ENCODE results near the gene KIAA0825. TPM values are rescaled to one million over a fixed set of nuclear protein-coding genes. Genes with fewer than 3 reads are reported as not detected.

The KIAA0825 gene
- total RNA-seq, 1 experiment from 2014 or later: 1.3 TPM

DNA sequence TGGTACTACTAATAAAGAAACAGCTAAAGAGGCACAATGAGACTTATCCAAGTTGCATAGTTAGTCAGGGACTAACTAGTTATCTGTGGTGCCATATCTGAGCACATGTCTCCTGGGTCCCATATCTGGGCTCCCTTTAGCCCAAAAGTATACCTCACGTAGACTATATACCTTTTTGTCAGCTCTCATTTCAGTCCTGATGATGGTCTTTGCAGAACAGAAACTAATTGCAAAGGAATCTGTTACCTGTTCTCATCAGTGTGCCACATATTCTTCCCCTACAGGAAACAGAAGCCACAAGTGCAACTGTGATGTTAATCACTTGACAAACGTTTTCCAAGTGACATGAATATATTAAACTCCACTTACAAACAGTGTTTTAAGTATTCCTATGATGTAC lies 395.2 kb downstream of the KIAA0825 start:
- peaks cover 2% of the 10 kb centered on the region; the same call in 1 of the 2 replicates for H3K27me3 Mint-ChIP-seq (ENCODE audit: low read depth)
- CTCF ChIA-PET: no interaction called here
- H3K4me3 Mint-ChIP-seq: no peak overlapping the region
- DNase-seq (ENCODE audit: low spot score) (no peak), ATAC-seq (no peak)
- H3K36me3 Mint-ChIP-seq: peaks cover 18% of the 10 kb centered on the region
- POLR2A ChIA-PET: no interaction called here
- H3K4me1 Mint-ChIP-seq: peaks cover 13% of the 10 kb centered on the region
- TF ChIP-seq, protein P1, sequence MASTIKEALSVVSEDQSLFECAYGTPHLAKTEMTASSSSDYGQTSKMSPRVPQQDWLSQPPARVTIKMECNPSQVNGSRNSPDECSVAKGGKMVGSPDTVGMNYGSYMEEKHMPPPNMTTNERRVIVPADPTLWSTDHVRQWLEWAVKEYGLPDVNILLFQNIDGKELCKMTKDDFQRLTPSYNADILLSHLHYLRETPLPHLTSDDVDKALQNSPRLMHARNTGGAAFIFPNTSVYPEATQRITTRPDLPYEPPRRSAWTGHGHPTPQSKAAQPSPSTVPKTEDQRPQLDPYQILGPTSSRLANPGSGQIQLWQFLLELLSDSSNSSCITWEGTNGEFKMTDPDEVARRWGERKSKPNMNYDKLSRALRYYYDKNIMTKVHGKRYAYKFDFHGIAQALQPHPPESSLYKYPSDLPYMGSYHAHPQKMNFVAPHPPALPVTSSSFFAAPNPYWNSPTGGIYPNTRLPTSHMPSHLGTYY (CRISPR knock-in tag; IDR thresholded peaks at IDR 0.05): no peak
- TF ChIP-seq GTF2I (CRISPR knock-in tag; conservative IDR thresholded peaks at IDR 0.05) (no peak), NR3C1 (CRISPR knock-in tag; conservative IDR thresholded peaks at IDR 0.05; ENCODE audit: low read depth) (no peak), CREB1 (CRISPR knock-in tag; IDR thresholded peaks at IDR 0.05) (no peak)
- TF ChIP-seq, protein P2, sequence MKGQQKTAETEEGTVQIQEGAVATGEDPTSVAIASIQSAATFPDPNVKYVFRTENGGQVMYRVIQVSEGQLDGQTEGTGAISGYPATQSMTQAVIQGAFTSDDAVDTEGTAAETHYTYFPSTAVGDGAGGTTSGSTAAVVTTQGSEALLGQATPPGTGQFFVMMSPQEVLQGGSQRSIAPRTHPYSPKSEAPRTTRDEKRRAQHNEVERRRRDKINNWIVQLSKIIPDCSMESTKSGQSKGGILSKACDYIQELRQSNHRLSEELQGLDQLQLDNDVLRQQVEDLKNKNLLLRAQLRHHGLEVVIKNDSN (CRISPR knock-in tag; IDR thresholded peaks at IDR 0.05): no peak
- TF ChIP-seq, protein P3, sequence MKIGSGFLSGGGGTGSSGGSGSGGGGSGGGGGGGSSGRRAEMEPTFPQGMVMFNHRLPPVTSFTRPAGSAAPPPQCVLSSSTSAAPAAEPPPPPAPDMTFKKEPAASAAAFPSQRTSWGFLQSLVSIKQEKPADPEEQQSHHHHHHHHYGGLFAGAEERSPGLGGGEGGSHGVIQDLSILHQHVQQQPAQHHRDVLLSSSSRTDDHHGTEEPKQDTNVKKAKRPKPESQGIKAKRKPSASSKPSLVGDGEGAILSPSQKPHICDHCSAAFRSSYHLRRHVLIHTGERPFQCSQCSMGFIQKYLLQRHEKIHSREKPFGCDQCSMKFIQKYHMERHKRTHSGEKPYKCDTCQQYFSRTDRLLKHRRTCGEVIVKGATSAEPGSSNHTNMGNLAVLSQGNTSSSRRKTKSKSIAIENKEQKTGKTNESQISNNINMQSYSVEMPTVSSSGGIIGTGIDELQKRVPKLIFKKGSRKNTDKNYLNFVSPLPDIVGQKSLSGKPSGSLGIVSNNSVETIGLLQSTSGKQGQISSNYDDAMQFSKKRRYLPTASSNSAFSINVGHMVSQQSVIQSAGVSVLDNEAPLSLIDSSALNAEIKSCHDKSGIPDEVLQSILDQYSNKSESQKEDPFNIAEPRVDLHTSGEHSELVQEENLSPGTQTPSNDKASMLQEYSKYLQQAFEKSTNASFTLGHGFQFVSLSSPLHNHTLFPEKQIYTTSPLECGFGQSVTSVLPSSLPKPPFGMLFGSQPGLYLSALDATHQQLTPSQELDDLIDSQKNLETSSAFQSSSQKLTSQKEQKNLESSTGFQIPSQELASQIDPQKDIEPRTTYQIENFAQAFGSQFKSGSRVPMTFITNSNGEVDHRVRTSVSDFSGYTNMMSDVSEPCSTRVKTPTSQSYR (CRISPR knock-in tag; IDR thresholded peaks at IDR 0.05): no peak
- no peak overlapping the region for H3K27ac Mint-ChIP-seq
- peaks cover 11% of the 10 kb centered on the region for H3K9me3 Mint-ChIP-seq

DNA sequence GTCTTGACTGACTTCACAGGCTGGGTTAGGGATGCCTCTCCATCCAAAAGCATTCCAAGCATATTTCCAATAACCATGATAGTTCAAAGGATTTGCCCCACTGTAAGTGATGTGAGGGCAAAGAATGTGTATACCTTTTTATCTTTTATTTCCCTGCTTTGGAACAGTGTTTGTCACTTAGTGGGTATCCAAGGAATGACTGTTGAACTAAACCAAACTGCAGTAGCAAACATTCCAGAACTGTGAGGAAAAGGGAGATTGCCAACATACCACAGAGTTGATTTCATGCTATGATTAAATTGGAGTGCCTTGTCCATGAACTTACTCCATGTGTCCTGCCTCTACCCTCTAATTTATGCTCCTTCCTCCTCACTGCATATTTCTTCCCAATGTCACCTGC lies 400.0 kb downstream of the KIAA0825 start:
- ChIA-PET CTCF (no interaction called here), POLR2A (no interaction called here)
- no peak overlapping the region for H3K4me3 Mint-ChIP-seq
- no peaks in the 10 kb centered on the region for H3K36me3 Mint-ChIP-seq
- H3K27me3 Mint-ChIP-seq (ENCODE audit: low read depth): no peaks in the 10 kb centered on the region
- peak; percentile 41 for ATAC-seq
- H3K4me1 Mint-ChIP-seq: peaks cover 13% of the 10 kb centered on the region
- peak overlapping the region; percentile 69; the same call in 1 of the 2 replicates for H3K27ac Mint-ChIP-seq
- DNase-seq (ENCODE audit: low spot score): no peak
- TF ChIP-seq, protein P4, sequence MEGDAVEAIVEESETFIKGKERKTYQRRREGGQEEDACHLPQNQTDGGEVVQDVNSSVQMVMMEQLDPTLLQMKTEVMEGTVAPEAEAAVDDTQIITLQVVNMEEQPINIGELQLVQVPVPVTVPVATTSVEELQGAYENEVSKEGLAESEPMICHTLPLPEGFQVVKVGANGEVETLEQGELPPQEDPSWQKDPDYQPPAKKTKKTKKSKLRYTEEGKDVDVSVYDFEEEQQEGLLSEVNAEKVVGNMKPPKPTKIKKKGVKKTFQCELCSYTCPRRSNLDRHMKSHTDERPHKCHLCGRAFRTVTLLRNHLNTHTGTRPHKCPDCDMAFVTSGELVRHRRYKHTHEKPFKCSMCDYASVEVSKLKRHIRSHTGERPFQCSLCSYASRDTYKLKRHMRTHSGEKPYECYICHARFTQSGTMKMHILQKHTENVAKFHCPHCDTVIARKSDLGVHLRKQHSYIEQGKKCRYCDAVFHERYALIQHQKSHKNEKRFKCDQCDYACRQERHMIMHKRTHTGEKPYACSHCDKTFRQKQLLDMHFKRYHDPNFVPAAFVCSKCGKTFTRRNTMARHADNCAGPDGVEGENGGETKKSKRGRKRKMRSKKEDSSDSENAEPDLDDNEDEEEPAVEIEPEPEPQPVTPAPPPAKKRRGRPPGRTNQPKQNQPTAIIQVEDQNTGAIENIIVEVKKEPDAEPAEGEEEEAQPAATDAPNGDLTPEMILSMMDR (IDR thresholded peaks at IDR 0.05): no peak
- no peak for TF ChIP-seq FOXP1 (CRISPR knock-in tag; IDR thresholded peaks at IDR 0.05; ENCODE audit: borderline replicate concordance)
- TF ChIP-seq RELA (CRISPR knock-in tag; IDR thresholded peaks at IDR 0.05; ENCODE audit: borderline replicate concordance): no peak
- TF ChIP-seq, protein P5, sequence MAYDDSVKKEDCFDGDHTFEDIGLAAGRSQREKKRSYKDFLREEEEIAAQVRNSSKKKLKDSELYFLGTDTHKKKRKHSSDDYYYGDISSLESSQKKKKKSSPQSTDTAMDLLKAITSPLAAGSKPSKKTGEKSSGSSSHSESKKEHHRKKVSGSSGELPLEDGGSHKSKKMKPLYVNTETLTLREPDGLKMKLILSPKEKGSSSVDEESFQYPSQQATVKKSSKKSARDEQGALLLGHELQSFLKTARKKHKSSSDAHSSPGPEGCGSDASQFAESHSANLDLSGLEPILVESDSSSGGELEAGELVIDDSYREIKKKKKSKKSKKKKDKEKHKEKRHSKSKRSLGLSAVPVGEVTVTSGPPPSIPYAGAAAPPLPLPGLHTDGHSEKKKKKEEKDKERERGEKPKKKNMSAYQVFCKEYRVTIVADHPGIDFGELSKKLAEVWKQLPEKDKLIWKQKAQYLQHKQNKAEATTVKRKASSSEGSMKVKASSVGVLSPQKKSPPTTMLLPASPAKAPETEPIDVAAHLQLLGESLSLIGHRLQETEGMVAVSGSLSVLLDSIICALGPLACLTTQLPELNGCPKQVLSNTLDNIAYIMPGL (CRISPR knock-in tag; IDR thresholded peaks at IDR 0.05): no peak
- no peak for TF ChIP-seq NFE2L1 (CRISPR knock-in tag; IDR thresholded peaks at IDR 0.05)
- no peak for TF ChIP-seq OVOL2 (CRISPR knock-in tag; IDR thresholded peaks at IDR 0.05; ENCODE audit: borderline replicate concordance)
- TF ChIP-seq CREM (CRISPR knock-in tag; IDR thresholded peaks at IDR 0.05): no peak
- TF ChIP-seq ZNF138 (CRISPR knock-in tag; conservative IDR thresholded peaks at IDR 0.05): no peak
- TF ChIP-seq, protein P6, sequence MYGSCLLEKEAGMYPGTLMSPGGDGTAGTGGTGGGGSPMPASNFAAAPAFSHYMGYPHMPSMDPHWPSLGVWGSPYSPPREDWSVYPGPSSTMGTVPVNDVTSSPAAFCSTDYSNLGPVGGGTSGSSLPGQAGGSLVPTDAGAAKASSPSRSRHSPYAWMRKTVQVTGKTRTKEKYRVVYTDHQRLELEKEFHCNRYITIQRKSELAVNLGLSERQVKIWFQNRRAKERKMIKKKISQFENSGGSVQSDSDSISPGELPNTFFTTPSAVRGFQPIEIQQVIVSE (CRISPR knock-in tag; IDR thresholded peaks at IDR 0.05; ENCODE audit: borderline replicate concordance): no peak
- no peak for TF ChIP-seq ATF1 (CRISPR knock-in tag; IDR thresholded peaks at IDR 0.05)
- TF ChIP-seq ZNF219 (CRISPR knock-in tag; IDR thresholded peaks at IDR 0.05; ENCODE audit: borderline replicate concordance): no peak
- TF ChIP-seq ZNF416 (CRISPR knock-in tag; IDR thresholded peaks at IDR 0.05): no peak
- TF ChIP-seq, protein P7, sequence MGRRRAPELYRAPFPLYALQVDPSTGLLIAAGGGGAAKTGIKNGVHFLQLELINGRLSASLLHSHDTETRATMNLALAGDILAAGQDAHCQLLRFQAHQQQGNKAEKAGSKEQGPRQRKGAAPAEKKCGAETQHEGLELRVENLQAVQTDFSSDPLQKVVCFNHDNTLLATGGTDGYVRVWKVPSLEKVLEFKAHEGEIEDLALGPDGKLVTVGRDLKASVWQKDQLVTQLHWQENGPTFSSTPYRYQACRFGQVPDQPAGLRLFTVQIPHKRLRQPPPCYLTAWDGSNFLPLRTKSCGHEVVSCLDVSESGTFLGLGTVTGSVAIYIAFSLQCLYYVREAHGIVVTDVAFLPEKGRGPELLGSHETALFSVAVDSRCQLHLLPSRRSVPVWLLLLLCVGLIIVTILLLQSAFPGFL (CRISPR knock-in tag; IDR thresholded peaks at IDR 0.05; ENCODE audit: borderline replicate concordance): no peak
- TF ChIP-seq, protein P8, sequence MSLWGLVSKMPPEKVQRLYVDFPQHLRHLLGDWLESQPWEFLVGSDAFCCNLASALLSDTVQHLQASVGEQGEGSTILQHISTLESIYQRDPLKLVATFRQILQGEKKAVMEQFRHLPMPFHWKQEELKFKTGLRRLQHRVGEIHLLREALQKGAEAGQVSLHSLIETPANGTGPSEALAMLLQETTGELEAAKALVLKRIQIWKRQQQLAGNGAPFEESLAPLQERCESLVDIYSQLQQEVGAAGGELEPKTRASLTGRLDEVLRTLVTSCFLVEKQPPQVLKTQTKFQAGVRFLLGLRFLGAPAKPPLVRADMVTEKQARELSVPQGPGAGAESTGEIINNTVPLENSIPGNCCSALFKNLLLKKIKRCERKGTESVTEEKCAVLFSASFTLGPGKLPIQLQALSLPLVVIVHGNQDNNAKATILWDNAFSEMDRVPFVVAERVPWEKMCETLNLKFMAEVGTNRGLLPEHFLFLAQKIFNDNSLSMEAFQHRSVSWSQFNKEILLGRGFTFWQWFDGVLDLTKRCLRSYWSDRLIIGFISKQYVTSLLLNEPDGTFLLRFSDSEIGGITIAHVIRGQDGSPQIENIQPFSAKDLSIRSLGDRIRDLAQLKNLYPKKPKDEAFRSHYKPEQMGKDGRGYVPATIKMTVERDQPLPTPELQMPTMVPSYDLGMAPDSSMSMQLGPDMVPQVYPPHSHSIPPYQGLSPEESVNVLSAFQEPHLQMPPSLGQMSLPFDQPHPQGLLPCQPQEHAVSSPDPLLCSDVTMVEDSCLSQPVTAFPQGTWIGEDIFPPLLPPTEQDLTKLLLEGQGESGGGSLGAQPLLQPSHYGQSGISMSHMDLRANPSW (CRISPR knock-in tag; conservative IDR thresholded peaks at IDR 0.05; ENCODE audit: low read depth): no peak
- no peak for TF ChIP-seq RORB (CRISPR knock-in tag; IDR thresholded peaks at IDR 0.05)
- TF ChIP-seq, protein P9, sequence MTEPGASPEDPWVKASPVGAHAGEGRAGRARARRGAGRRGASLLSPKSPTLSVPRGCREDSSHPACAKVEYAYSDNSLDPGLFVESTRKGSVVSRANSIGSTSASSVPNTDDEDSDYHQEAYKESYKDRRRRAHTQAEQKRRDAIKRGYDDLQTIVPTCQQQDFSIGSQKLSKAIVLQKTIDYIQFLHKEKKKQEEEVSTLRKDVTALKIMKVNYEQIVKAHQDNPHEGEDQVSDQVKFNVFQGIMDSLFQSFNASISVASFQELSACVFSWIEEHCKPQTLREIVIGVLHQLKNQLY (CRISPR knock-in tag; IDR thresholded peaks at IDR 0.05): no peak
- no peaks in the 10 kb centered on the region for H3K9me3 Mint-ChIP-seq
